Lower leg skin (tissue), 3 donors: ENCODE measurements around the gene NOS3.

Experiments
- POLR2A ChIP-seq, 2 donors: fragments of 450-650 bp; IDR thresholded peaks; one replicate each; pipeline ENCODE4 v1.6.1; 2016 to 2017; ENCODE audit warnings: antibody characterized with exemption in 2 of 2, mild to moderate bottlenecking in 1 of 2, moderate library complexity in 1 of 2
- TF ChIP-seq, protein P1 (sequence below), 3 donors: fragments of 450-650 bp; IDR thresholded peaks; one replicate each; pipeline ENCODE4 v1.5.1; 2016; ENCODE audit warnings: antibody characterized with exemption in 3 of 3, mild to moderate bottlenecking in 3 of 3, moderate library complexity in 2 of 3

DNA sequence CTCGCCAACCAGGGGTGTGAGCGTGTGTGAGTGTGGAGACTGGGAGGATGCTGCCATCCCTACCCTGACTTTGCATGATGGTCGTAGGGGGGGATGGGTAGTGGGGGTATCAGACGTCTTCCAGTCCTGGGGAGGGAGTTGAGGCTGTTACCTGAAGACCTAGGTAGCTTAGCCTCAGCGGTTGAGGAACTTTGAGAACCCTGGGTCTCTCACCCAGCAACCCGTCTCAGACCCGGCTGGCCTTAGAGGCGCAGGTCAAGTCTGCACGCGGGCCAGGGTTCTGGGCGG lies 71.2 kb downstream of the NOS3 start:
- no peak for TF ChIP-seq POLR2A (IDR thresholded peaks at IDR 0.05)
- TF ChIP-seq, protein P1, sequence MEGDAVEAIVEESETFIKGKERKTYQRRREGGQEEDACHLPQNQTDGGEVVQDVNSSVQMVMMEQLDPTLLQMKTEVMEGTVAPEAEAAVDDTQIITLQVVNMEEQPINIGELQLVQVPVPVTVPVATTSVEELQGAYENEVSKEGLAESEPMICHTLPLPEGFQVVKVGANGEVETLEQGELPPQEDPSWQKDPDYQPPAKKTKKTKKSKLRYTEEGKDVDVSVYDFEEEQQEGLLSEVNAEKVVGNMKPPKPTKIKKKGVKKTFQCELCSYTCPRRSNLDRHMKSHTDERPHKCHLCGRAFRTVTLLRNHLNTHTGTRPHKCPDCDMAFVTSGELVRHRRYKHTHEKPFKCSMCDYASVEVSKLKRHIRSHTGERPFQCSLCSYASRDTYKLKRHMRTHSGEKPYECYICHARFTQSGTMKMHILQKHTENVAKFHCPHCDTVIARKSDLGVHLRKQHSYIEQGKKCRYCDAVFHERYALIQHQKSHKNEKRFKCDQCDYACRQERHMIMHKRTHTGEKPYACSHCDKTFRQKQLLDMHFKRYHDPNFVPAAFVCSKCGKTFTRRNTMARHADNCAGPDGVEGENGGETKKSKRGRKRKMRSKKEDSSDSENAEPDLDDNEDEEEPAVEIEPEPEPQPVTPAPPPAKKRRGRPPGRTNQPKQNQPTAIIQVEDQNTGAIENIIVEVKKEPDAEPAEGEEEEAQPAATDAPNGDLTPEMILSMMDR (IDR thresholded peaks at IDR 0.05), result no peak
